T-helper 1 cell treated with Interleukin-12 subunit alpha and Interleukin-12 subunit beta and Interleukin-4 antibody, amounts not matched to agents 30 ng/mL and 1 ng/mL, for 36 hours (primary cell): ENCODE measurements around the gene BMPR1B. TPM values are rescaled to one million over a fixed set of nuclear protein-coding genes. Genes with fewer than 3 reads are reported as not detected.

Experiments used
- intact Hi-C: fragments of 100-400 bp; cut with micrococcal nuclease; formaldehyde crosslinking; loops from one replicate; pipeline ENCODE4 v1.15.1; 2024
- total RNA-seq: library from RNA; stranded (reverse); gene quantifications from 2 replicates; pipeline ENCODE4 v1.2.3, GENCODE V29; 2022

Gene BMPR1B
- total RNA-seq, 1 donor from 2014 or later, result not detected

- intact Hi-C loops, result no loop called here
These were observed 327.5 kb downstream of the BMPR1B start for GRCh38 chr4:95085124-95085833.

GRCh38 chr4:95086551-95086950, 328.8 kb downstream of the BMPR1B start:
- intact Hi-C loops, result no loop called here

- intact Hi-C loops, result no loop called here
These were observed 330.1 kb downstream of the BMPR1B start for GRCh38 chr4:95087657-95088455.

GRCh38 chr4:95091272-95091671, 333.5 kb downstream of the BMPR1B start:
- intact Hi-C loops, result no loop called here

- intact Hi-C loops, result no loop called here
These were observed 335.0 kb downstream of the BMPR1B start for GRCh38 chr4:95092766-95093165.

- intact Hi-C loops, result no loop called here
These were observed 335.7 kb downstream of the BMPR1B start for GRCh38 chr4:95093460-95093859.

GRCh38 chr4:95093936-95094929, 336.5 kb downstream of the BMPR1B start:
- intact Hi-C loops, result no loop called here

- intact Hi-C loops, result loop anchor here (1.0 kb wide), 1 partner anchor 474 kb away; no protein-coding TSS in a partner anchor
These were observed 337.7 kb downstream of the BMPR1B start for GRCh38 chr4:95095348-95095974.

GRCh38 chr4:95102162-95102790, 344.5 kb downstream of the BMPR1B start:
- intact Hi-C loops, result no loop called here

- intact Hi-C loops, result no loop called here
These were observed 347.4 kb downstream of the BMPR1B start for GRCh38 chr4:95105112-95105511.

- intact Hi-C loops, result no loop called here
These were observed 348.2 kb downstream of the BMPR1B start for GRCh38 chr4:95105983-95106382.

GRCh38 chr4:95106408-95106928, 348.7 kb downstream of the BMPR1B start:
- intact Hi-C loops, result no loop called here

GRCh38 chr4:95107004-95107403, 349.2 kb downstream of the BMPR1B start:
- intact Hi-C loops, result no loop called here

- intact Hi-C loops, result no loop called here
These were observed 349.9 kb downstream of the BMPR1B start for GRCh38 chr4:95107635-95108034.

- intact Hi-C loops, result no loop called here
These were observed 351.2 kb downstream of the BMPR1B start for GRCh38 chr4:95108883-95109421.

GRCh38 chr4:95114521-95114920, 356.8 kb downstream of the BMPR1B start:
- intact Hi-C loops, result no loop called here

GRCh38 chr4:95118497-95118896, 360.7 kb downstream of the BMPR1B start:
- intact Hi-C loops, result no loop called here

- intact Hi-C loops, result no loop called here
These were observed 362.7 kb downstream of the BMPR1B start for GRCh38 chr4:95120456-95120855.

- intact Hi-C loops, result no loop called here
These were observed 364.2 kb downstream of the BMPR1B start for GRCh38 chr4:95122001-95122400.
